ENCODE measurements around the gene OR1D5. TPM values are rescaled to one million over a fixed set of nuclear protein-coding genes. Genes with fewer than 3 reads are reported as not detected.

OR1D5 gene
- total and polyA plus RNA-seq, 3 experiments from 2014 or later, result 0.32 TPM; not detected in 2

DNA sequence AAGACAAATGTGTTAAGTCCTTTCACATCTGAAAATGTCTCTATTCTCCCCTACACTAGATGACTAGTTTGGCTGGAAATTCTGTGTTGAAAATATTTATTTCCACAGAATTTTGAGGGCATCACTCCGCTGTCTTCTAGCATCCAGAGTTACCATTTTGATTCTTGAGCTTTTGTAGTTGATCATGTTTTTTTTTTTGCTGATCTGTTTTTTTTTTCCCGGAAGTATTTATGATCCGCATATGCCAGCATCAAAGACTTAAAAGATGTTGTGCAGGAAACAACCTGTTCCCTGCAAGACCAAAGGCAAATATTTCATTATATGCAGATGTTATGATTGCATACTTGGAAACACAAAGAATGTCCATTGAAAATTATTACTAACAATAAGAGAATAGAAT lies 16.7 kb downstream of the OR1D5 start:
- Mint-ChIP-seq H3K27ac (peak overlapping the region in 1 of 8 donors; percentile 30), H3K4me1 (peaks cover 0 to 12% (median 10%) of the 10 kb centered on the region in 3 donors), H3K27me3 (peaks cover 3 to 8% of the 10 kb centered on the region in 2 donors), H3K4me3 (peak overlapping the region in 1 of 7 donors; percentile 16), H3K9me3 (peaks cover 9 to 21% (median 16%) of the 10 kb centered on the region in 5 donors), H3K36me3 (peaks cover 0 to 6% (median 0%) of the 10 kb centered on the region in 3 donors)
- no peak overlapping the region for H3K27ac ChIP-seq (ENCODE audit: low read depth, low read length)
- CTCF ChIA-PET, result no interaction called here
- peaks cover 5% of the 10 kb centered on the region for H3K4me1 ChIP-seq (ENCODE audit: insufficient read depth, low read length)
- no peaks in the 10 kb centered on the region for H3K36me3 ChIP-seq (ENCODE audit: insufficient read depth, low read length)
- POLR2A ChIA-PET, result no interaction called here
- H3K4me3 ChIP-seq (ENCODE audit: low read length), result no peak overlapping the region
- H3K27me3 ChIP-seq (ENCODE audit: insufficient read depth, low read length, poor library complexity, severe bottlenecking), result no peaks in the 10 kb centered on the region
- DNase-seq, result no peak
- no peaks in the 10 kb centered on the region for H3K9me3 ChIP-seq (ENCODE audit: low read length)

DNA sequence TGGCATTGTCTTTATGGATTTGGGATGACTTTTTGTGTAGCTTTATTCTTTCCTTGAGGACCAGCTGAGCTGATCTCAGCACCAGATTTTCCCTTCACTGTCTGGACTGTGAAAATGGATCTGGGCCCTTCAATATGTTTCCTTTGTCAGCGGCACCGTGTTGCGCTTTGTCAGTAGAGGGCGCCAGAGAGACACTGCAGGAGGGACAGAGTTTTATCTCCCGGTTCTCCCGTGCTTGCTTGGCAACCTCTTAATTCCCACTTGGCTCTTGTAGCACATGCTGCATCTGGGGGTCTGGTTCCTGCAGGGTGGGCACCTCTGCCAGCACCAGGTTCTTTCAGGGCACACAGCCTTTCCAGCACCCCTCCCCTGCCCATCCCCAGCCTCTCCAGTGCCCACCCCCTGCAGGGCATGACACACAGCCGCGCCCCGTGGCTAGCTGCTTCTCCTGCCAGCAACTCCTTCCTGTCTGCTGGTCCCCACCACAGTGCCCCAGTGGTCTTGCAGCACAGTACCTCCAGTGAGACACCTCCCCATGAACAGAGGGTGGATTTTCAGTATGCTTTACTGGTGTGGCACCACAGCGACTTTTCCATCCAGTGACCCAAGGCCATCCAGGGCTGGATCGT lies 19.6 kb downstream of the OR1D5 start:
- POLR2A ChIA-PET, result no interaction called here
- peaks cover 3 to 9% of the 10 kb centered on the region in 2 donors for H3K27me3 Mint-ChIP-seq

GRCh38 chr17:3040882-3041281 lies 22.5 kb downstream of the OR1D5 start:
- no peak for DNase-seq
- H3K4me1 Mint-ChIP-seq, result peaks cover 8 to 10% (median 9%) of the 10 kb centered on the region in 3 donors
- peaks cover 0 to 6% (median 0%) of the 10 kb centered on the region in 3 donors for H3K36me3 Mint-ChIP-seq
- H3K9me3 Mint-ChIP-seq, result peaks cover 9 to 21% (median 16%) of the 10 kb centered on the region in 5 donors
- Histone ChIP-seq H3K4me1 (ENCODE audit: insufficient read depth, low read length) (no peaks in the 10 kb centered on the region), H3K4me3 (ENCODE audit: low read length) (no peak overlapping the region), H3K27ac (ENCODE audit: low read depth, low read length) (no peak overlapping the region), H3K27me3 (ENCODE audit: insufficient read depth, low read length, poor library complexity, severe bottlenecking) (no peaks in the 10 kb centered on the region), H3K36me3 (ENCODE audit: insufficient read depth, low read length) (no peaks in the 10 kb centered on the region), H3K9me3 (ENCODE audit: low read length) (no peaks in the 10 kb centered on the region)
- H3K4me3 Mint-ChIP-seq, result no peak overlapping the region
- ChIA-PET CTCF (no interaction called here), POLR2A (no interaction called here)
- H3K27ac Mint-ChIP-seq, result peak overlapping the region in 1 of 8 donors; percentile 33
- peaks cover 0 to 4% of the 10 kb centered on the region in 2 donors for H3K27me3 Mint-ChIP-seq

More for the DNA sequence above, 19.6 kb downstream of the OR1D5 start:
- H3K4me3 ChIP-seq (ENCODE audit: low read length), result no peak overlapping the region
- no peaks in the 10 kb centered on the region for H3K27me3 ChIP-seq (ENCODE audit: insufficient read depth, low read length, poor library complexity, severe bottlenecking)
- Mint-ChIP-seq H3K27ac (no peak overlapping the region), H3K9me3 (peaks cover 9 to 21% (median 16%) of the 10 kb centered on the region in 5 donors), H3K36me3 (peaks cover 0 to 6% (median 0%) of the 10 kb centered on the region in 3 donors), H3K4me1 (peaks cover 8 to 16% (median 12%) of the 10 kb centered on the region in 3 donors), H3K4me3 (no peak overlapping the region)
- H3K9me3 ChIP-seq (ENCODE audit: low read length), result no peaks in the 10 kb centered on the region
- no peak for DNase-seq
- H3K4me1 ChIP-seq (ENCODE audit: insufficient read depth, low read length), result peaks cover 5% of the 10 kb centered on the region
- H3K36me3 ChIP-seq (ENCODE audit: insufficient read depth, low read length), result no peaks in the 10 kb centered on the region
- H3K27ac ChIP-seq (ENCODE audit: low read depth, low read length), result no peak overlapping the region
- CTCF ChIA-PET, result no interaction called here

GRCh38 chr17:3039736-3040135 lies 23.7 kb downstream of the OR1D5 start:
- Mint-ChIP-seq H3K4me3 (no peak overlapping the region), H3K9me3 (peaks cover 9 to 18% (median 16%) of the 10 kb centered on the region in 5 donors), H3K36me3 (peaks cover 0 to 6% (median 0%) of the 10 kb centered on the region in 3 donors), H3K27ac (peak overlapping the region in 2 of 8 donors; percentile 26 to 75), H3K4me1 (peaks cover 8 to 10% (median 9%) of the 10 kb centered on the region in 3 donors), H3K27me3 (peaks cover 0 to 4% of the 10 kb centered on the region in 2 donors)
- no peak overlapping the region for H3K27ac ChIP-seq (ENCODE audit: low read depth, low read length)
- no peaks in the 10 kb centered on the region for H3K4me1 ChIP-seq (ENCODE audit: insufficient read depth, low read length)
- no peaks in the 10 kb centered on the region for H3K27me3 ChIP-seq (ENCODE audit: insufficient read depth, low read length, poor library complexity, severe bottlenecking)
- CTCF ChIA-PET, result no interaction called here
- H3K9me3 ChIP-seq (ENCODE audit: low read length), result no peaks in the 10 kb centered on the region
- no peak overlapping the region for H3K4me3 ChIP-seq (ENCODE audit: low read length)
- POLR2A ChIA-PET, result no interaction called here
- H3K36me3 ChIP-seq (ENCODE audit: insufficient read depth, low read length), result no peaks in the 10 kb centered on the region
- DNase-seq, result no peak

GRCh38 chr17:3038941-3039340 lies 24.5 kb downstream of the OR1D5 start:
- peaks cover 0 to 2% (median 0%) of the 10 kb centered on the region in 3 donors for H3K36me3 Mint-ChIP-seq
- H3K27me3 Mint-ChIP-seq, result peaks cover 0 to 4% of the 10 kb centered on the region in 2 donors
- H3K4me3 Mint-ChIP-seq, result no peak overlapping the region
- Histone ChIP-seq H3K9me3 (ENCODE audit: low read length) (no peaks in the 10 kb centered on the region), H3K27me3 (ENCODE audit: insufficient read depth, low read length, poor library complexity, severe bottlenecking) (no peaks in the 10 kb centered on the region), H3K4me3 (ENCODE audit: low read length) (no peak overlapping the region), H3K36me3 (ENCODE audit: insufficient read depth, low read length) (no peaks in the 10 kb centered on the region), H3K27ac (ENCODE audit: low read depth, low read length) (no peak overlapping the region), H3K4me1 (ENCODE audit: insufficient read depth, low read length) (no peaks in the 10 kb centered on the region)
- ChIA-PET POLR2A (interaction anchor here (0.6 kb wide), 1 partner anchor 293 kb away, joined by 4 read pairs; no protein-coding TSS in a partner anchor), CTCF (no interaction called here)
- peaks cover 8 to 10% (median 9%) of the 10 kb centered on the region in 3 donors for H3K4me1 Mint-ChIP-seq
- no peak overlapping the region for H3K27ac Mint-ChIP-seq
- peaks cover 7 to 13% (median 9%) of the 10 kb centered on the region in 5 donors for H3K9me3 Mint-ChIP-seq
- DNase-seq, result no peak

GRCh38 chr17:3037259-3037658 lies 26.1 kb downstream of the OR1D5 start:
- peaks cover 0 to 11% (median 3%) of the 10 kb centered on the region in 3 donors for H3K36me3 Mint-ChIP-seq
- peaks cover 0 to 2% (median 2%) of the 10 kb centered on the region in 5 donors for H3K9me3 Mint-ChIP-seq
- H3K4me3 Mint-ChIP-seq, result no peak overlapping the region
- H3K36me3 ChIP-seq (ENCODE audit: insufficient read depth, low read length), result no peaks in the 10 kb centered on the region
- H3K4me3 ChIP-seq (ENCODE audit: low read length), result no peak overlapping the region
- no peak overlapping the region for H3K27ac Mint-ChIP-seq
- no peaks in the 10 kb centered on the region for H3K4me1 ChIP-seq (ENCODE audit: insufficient read depth, low read length)
- ChIA-PET POLR2A (no interaction called here), CTCF (no interaction called here)
- H3K27me3 ChIP-seq (ENCODE audit: insufficient read depth, low read length, poor library complexity, severe bottlenecking), result no peaks in the 10 kb centered on the region
- DNase-seq, result no peak
- no peak overlapping the region for H3K27ac ChIP-seq (ENCODE audit: low read depth, low read length)
- H3K4me1 Mint-ChIP-seq, result peaks cover 8 to 10% (median 9%) of the 10 kb centered on the region in 3 donors
- H3K27me3 Mint-ChIP-seq, result peaks cover 0 to 2% of the 10 kb centered on the region in 2 donors
- no peaks in the 10 kb centered on the region for H3K9me3 ChIP-seq (ENCODE audit: low read length)

GRCh38 chr17:3036800-3037199 lies 26.6 kb downstream of the OR1D5 start:
- no peak for DNase-seq
- peaks cover 0 to 1% of the 10 kb centered on the region in 2 donors for H3K27me3 Mint-ChIP-seq
- peaks cover 8 to 10% (median 9%) of the 10 kb centered on the region in 3 donors for H3K4me1 Mint-ChIP-seq
- Histone ChIP-seq H3K36me3 (ENCODE audit: insufficient read depth, low read length) (no peaks in the 10 kb centered on the region), H3K4me1 (ENCODE audit: insufficient read depth, low read length) (no peaks in the 10 kb centered on the region), H3K27ac (ENCODE audit: low read depth, low read length) (no peak overlapping the region), H3K9me3 (ENCODE audit: low read length) (no peaks in the 10 kb centered on the region), H3K4me3 (ENCODE audit: low read length) (no peak overlapping the region), H3K27me3 (ENCODE audit: insufficient read depth, low read length, poor library complexity, severe bottlenecking) (no peaks in the 10 kb centered on the region)
- H3K9me3 Mint-ChIP-seq, result peaks cover 0 to 2% (median 0%) of the 10 kb centered on the region in 5 donors
- CTCF ChIA-PET, result no interaction called here
- POLR2A ChIA-PET, result no interaction called here
- peak overlapping the region in 1 of 8 donors; percentile 63 for H3K27ac Mint-ChIP-seq
- H3K36me3 Mint-ChIP-seq, result peaks cover 0 to 11% (median 4%) of the 10 kb centered on the region in 3 donors
- no peak overlapping the region for H3K4me3 Mint-ChIP-seq

DNA sequence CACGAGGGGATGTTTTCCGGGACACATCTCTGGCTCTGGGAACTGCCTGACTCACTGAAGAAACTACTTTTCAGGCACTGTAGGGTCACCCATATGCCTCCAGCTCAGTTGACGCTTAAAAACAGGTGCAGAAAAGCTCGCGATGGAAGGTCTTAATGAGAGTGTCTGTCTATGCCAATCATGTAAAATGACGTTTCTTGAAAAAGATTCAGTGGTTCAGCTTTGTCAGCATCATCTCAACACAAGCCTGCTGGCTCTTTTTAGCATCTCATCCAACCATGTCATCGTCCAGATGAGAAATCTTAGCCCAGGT lies 27.5 kb downstream of the OR1D5 start:
- Mint-ChIP-seq H3K27me3 (no peaks in the 10 kb centered on the region), H3K36me3 (peaks cover 0 to 11% (median 4%) of the 10 kb centered on the region in 3 donors), H3K9me3 (peaks cover 0 to 2% (median 0%) of the 10 kb centered on the region in 5 donors), H3K4me1 (peaks cover 8 to 10% (median 9%) of the 10 kb centered on the region in 3 donors), H3K27ac (peak overlapping the region in 1 of 8 donors; percentile 76), H3K4me3 (peak overlapping the region in 1 of 7 donors; percentile 56)
- CTCF ChIA-PET, result interaction anchor here (1.1 kb wide), 1 partner anchor 250 kb away, joined by 3 read pairs; no protein-coding TSS in a partner anchor
- no peak overlapping the region for H3K27ac ChIP-seq (ENCODE audit: low read depth, low read length)
- H3K36me3 ChIP-seq (ENCODE audit: insufficient read depth, low read length), result no peaks in the 10 kb centered on the region
- no peaks in the 10 kb centered on the region for H3K9me3 ChIP-seq (ENCODE audit: low read length)
- H3K4me3 ChIP-seq (ENCODE audit: low read length), result no peak overlapping the region
- POLR2A ChIA-PET, result no interaction called here
- DNase-seq, result no peak
- H3K27me3 ChIP-seq (ENCODE audit: insufficient read depth, low read length, poor library complexity, severe bottlenecking), result no peaks in the 10 kb centered on the region
- H3K4me1 ChIP-seq (ENCODE audit: insufficient read depth, low read length), result no peaks in the 10 kb centered on the region

Measured in CD8-positive, alpha-beta memory T cell (primary cell).